B cell (primary cell): Measurements from ENCODE around the gene LARGE1.

Source experiments
- CTCF ChIP-seq: fragments of 200-600 bp; IDR thresholded peaks from one replicate; pipeline ENCODE4 v1.8.0; 2022; ENCODE audit warnings: antibody characterized with exemption, mild to moderate bottlenecking
- EZH2 ChIP-seq: IDR thresholded peaks from 2 replicates; pipeline ENCODE4 v1.6.1; 2012; ENCODE audit warnings: borderline replicate concordance, low read depth, mild to moderate bottlenecking, moderate library complexity, low read length; ENCODE audit not compliant: insufficient read depth, poor library complexity, severe bottlenecking

- TF ChIP-seq CTCF (no peak), EZH2 (no peak)
These were observed 479.5 kb downstream of the LARGE1 start for GRCh38 chr22:33440756-33441155.
